HS-27A (cell line): Measurements from ENCODE around the gene CCL17.
"Not testable (repeated sequence)": the region's sequence is repeated elsewhere in the genome, so short reads cannot be mapped to it uniquely, and the experiment has no call there.

Source experiments
- DNase-seq: peaks from one replicate; pipeline ENCODE4 v3.0.0-alpha.2; 2012; ENCODE audit warnings: low read depth, missing footprints

Gene CCL17

GRCh38 chr16:57403965-57404817 lies at the start of gene CCL17:
TSS of gene CCL17 (plus strand) at chr16:57404767. CDS start at chr16:57413933, 9,166 bp downstream.
- no peak for DNase-seq

- no peak for DNase-seq
Measured at GRCh38 chr16:57355898-57356414, 48.6 kb upstream of the CCL17 start.

GRCh38 chr16:57356547-57356946 lies 48.0 kb upstream of the CCL17 start:
- no peak for DNase-seq

GRCh38 chr16:57357330-57358085 lies 47.1 kb upstream of the CCL17 start:
- DNase-seq, result no peak

DNA sequence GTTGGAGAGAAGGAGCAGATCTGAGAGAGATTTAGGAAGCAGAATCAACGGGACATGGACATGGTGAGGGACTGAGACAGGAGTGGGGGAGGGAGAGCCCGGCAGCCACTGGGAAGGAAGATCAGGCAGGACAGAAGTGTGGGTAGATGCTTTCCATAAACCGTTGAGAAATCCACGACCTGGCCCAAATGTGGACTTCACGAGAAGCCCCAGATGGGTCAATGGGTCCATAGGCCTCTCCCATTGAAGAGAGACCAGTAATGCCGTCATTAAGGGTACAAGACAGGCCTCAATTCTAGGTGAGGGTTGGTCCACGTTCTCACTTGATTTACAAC lies 46.5 kb upstream of the CCL17 start:
- no peak for DNase-seq

- no peak for DNase-seq
Measured at GRCh38 chr16:57358527-57359095, 46.0 kb upstream of the CCL17 start, which contains the start of gene CCL22. TSS of gene CCL22 (plus strand) at chr16:57358783. CDS start at chr16:57358817, 34 bp downstream.

DNA sequence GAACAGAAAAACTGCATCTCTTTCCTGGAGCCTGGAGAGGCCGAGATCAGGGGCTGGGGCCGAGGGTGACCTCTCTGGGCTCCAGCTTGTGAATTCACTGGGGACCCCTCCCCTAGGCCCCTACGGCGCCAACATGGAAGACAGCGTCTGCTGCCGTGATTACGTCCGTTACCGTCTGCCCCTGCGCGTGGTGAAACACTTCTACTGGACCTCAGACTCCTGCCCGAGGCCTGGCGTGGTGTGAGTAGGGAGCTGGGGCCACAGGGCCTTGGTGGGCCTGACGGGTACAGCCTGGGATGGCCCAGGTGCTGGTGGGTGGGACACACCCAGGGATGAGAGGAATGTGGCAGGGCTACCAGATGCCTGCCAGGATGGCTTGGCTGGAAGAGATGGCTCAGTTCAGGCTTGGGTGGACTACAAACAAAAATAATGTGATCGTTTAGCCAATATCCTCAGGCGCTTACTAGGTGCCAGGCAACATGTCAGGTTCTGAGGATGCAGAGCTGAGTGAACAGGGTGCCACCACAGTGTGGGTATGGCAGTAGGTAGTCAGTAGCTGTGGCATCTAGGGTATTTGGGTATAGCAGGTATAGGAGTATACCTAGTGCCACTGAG lies 44.1 kb upstream of the CCL17 start:
- no peak for DNase-seq

- no peak for DNase-seq
Measured at GRCh38 chr16:57361404-57361803, 43.2 kb upstream of the CCL17 start.

DNA sequence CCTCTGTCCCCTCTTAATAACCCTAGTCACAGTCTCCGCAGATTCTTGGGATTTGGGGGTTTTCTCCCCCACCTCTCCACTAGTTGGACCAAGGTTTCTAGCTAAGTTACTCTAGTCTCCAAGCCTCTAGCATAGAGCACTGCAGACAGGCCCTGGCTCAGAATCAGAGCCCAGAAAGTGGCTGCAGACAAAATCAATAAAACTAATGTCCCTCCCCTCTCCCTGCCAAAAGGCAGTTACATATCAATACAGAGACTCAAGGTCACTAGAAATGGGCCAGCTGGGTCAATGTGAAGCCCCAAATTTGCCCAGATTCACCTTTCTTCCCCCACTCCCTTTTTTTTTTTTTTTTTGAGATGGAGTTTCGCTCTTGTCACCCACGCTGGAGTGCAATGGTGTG lies 40.4 kb upstream of the CCL17 start:
- no peak for DNase-seq

- no peak for DNase-seq
Measured at GRCh38 chr16:57366544-57367040, 38.0 kb upstream of the CCL17 start.

GRCh38 chr16:57367116-57367752 lies 37.3 kb upstream of the CCL17 start:
- DNase-seq, result no peak

- DNase-seq, result no peak
Measured at GRCh38 chr16:57371494-57372371, 32.8 kb upstream of the CCL17 start.

DNA sequence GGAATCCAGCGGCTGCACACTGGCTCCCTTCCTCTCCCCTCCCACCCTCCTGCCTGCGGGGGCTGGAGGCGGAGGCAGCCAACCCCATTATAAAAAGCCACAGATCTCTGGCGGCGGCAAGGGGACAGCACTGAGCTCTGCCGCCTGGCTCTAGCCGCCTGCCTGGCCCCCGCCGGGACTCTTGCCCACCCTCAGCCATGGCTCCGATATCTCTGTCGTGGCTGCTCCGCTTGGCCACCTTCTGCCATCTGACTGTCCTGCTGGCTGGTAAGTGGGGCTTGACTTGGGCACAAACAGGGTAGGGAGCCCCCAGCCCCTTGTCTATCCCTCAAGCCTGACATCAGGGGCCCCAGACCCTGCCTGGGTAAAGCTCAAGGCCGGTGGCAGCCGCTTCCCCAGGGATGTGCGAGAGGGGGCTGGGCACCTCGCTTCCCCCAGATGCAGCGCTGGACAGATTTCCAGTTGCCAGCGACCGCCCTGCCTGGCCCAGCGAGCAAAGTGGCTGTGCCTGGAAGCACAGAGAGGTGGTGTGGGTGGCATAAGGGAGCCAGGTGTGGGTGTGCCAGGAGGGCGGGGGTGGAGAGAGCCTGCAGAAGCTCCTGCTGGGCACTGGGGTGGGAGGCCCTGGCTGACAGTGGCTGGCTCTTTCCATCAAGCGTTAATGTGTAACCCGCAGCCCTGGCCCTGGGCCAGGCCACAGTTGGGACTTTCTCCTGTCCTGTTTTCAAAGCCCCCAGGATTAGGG lies 32.0 kb upstream of the CCL17 start, which contains the start of gene CX3CL1:
TSS of gene CX3CL1 (plus strand) at position 119 of the 745 bp plus-strand sequence. CDS start at position 198, 79 bp downstream.
- DNase-seq, result no peak

DNA sequence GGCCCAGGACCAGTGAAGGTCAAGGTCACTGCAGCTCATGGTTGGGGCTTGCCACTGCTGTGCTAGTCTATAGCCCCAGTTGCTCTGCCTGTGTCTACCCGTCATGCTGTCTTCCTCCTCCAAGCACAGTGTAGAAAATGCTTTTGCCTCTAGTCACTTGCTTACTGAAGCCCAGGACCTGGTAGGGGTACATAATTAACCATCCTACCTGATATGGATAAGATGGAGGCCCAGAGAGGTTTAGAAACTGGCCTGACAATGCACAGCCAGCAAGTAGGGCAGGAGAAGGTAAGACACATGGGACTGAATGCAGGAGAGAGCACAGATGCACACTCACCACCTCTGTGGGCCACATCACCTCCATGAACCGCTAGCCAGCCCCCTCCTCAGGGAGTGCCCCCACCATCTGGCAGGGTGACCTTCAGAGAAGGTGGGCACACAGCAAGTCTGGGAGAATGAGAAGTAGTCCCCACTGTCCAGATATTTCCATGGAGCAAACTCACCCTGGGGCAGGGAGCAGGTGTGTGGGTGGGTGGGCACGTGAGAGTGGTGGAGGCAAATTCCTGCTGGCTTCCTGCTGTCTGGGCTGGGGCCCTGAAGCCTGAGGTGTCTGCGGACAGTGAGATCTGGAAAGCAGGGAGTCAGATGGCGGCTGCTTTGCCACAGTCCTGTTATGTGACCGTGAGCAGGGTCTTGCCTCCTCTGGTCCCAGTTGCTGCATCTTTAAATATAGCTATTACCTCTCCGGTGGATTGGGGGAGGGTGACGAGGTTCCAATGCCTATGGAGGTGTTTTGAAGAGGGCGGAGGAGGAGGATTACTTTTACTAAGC lies 31.2 kb upstream of the CCL17 start:
- no peak for DNase-seq

GRCh38 chr16:57374067-57374534 lies 30.5 kb upstream of the CCL17 start:
- DNase-seq, result no peak

- not testable (repeated sequence) for DNase-seq
Measured at GRCh38 chr16:57374925-57375465, 29.6 kb upstream of the CCL17 start.

DNA sequence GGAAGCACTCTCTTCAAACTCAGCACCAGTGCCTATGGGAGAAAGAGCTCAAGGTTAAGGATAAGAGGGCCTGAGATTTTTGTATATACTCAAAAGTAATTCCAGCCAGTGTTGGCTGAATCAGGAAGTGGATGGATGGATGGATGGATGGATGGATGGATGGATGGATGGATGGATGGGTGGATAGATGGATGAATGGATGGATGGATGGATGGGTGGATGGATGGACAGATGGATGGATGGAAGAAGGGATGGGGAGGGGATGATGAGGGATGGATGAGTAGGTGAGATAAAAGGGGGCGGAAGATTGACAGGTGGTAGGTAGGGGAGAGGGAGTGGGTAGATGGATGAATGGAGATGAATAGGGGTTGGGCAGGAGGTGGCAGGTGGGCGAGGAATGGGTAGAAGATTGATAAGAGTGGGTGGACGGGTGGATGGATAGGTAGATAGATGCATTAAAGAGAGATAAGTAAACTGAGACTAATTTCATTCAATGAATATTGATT lies 28.2 kb upstream of the CCL17 start:
- DNase-seq, result no peak
